GM19238 (cell line): ENCODE results near the gene IL17C.

ENCODE experiments used
- DNase-seq: peaks from one replicate; pipeline ENCODE4 v3.0.0; 2011; ENCODE audit warnings: low spot score; ENCODE audit not compliant: insufficient read length

Gene IL17C, protein sequence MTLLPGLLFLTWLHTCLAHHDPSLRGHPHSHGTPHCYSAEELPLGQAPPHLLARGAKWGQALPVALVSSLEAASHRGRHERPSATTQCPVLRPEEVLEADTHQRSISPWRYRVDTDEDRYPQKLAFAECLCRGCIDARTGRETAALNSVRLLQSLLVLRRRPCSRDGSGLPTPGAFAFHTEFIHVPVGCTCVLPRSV

DNA sequence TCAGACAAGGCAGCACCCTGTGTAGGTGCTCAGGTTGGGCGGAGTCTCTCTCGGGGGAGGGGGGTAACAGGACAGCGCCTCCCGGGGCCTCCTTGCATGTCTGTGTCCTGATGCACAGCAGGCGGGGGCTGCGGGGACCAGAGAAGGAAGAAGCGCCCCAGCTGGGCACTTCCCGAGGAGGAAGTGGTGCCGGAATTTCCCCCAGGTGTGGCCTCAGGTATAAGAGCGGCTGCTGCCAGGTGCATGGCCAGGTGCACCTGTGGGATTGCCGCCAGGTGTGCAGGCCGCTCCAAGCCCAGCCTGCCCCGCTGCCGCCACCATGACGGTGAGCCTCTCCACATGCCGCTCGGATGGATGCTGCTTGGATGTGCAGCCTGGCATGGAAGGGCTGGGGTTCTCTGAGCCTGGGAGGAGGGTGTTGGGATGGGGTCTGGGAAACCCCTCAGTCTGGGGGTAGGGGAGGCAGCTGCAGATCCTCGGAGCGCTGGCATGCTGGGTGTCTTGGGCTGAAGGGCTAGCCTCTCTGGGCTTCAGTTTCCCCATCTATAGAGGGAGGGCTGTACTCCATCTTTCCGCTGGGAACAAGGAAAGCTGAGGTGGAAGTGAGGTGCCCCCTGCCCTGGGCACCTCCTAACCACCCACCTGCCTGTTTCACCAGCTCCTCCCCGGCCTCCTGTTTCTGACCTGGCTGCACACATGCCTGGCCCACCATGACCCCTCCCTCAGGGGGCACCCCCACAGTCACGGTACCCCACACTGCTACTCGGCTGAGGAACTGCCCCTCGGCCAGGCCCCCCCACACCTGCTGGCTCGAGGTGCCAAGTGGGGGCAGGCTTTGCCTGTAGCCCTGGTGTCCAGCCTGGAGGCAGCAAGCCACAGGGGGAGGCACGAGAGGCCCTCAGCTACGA, at the start of gene IL17C:
Gene IL17C (plus strand): TSS at position 250 of the 908 bp plus-strand sequence. CDS start 70 bp downstream, at position 320.
- DNase-seq, result no peak

DNA sequence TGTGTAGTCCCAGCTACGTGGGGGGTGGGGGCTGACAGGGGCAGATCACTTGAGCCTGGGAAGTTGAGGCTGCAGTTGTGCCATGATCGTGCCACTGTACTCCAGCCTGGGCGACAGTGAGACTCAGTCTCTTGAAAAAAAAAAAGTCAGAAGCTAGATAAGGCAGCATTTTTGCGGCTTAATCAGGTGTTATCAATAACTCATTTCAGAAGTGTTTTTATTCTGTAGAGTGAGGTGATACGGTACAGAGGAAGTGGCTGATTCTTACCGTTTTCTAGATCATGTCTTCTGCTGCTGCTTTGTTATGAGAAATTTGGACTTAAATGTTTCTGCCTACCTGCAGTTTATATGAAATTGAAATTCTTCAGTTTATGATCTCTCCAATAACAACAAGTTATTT, 49.6 kb upstream of the IL17C start:
- no peak for DNase-seq

DNA sequence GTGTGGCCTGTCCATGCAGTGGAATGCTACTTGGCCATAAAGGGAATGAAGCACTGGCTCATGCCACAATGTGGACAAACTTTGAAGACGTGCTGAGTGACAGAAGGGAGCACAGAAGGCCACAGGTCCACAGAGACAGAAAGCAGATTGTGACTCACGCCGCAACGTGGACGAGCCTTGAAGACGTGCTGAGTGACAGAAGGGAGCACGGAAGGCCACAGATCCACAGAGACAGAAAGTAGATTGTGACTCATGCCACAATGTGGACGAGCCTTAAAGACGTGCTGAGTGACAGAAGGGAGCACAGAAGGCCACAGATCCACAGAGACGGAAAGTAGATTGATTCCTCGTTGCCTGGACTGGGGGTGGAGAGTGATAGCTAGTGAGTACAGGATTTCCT, 48.9 kb upstream of the IL17C start:
- no peak for DNase-seq

DNA sequence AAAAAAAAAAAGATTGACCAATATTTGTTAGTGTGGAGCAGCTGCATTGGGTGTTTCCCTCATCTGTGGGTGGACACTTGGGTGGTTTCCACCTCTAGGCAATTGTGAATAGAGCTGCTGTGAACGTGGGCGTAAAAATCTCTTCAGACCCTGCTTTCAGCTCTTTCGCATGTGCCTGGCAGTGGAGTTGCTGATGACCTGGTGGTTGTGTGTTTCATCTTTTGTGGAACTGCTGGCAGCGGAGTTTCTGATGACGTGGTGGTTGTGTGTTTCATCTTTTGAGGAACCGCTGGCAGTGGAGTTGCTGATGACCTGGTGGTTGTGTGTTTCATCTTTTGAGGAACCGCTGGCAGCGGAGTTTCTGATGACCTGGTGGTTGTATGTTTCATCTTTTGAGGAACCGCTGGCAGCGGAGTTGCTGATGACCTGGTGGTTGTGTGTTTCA, 46.8 kb upstream of the IL17C start:
- no peak for DNase-seq

DNA sequence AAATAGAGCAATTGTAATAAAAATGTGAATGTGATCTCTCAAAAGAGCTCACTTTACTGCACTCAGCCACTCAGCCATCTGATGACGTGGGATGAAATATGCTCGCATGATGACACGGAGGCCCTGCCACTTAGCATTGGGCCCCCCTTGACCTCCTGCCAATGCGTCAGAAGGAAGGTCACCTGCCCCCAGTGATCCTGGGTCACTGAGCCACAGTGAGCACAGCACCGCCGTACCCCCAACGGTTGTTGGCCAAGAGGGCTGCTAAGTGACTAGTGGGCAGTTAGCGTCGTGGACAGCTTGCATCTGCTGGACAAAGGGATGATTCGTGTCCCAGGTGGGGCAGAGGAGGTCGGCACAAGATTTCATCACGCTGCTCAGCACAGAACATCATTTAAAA, 45.3 kb upstream of the IL17C start:
- no peak for DNase-seq

DNA sequence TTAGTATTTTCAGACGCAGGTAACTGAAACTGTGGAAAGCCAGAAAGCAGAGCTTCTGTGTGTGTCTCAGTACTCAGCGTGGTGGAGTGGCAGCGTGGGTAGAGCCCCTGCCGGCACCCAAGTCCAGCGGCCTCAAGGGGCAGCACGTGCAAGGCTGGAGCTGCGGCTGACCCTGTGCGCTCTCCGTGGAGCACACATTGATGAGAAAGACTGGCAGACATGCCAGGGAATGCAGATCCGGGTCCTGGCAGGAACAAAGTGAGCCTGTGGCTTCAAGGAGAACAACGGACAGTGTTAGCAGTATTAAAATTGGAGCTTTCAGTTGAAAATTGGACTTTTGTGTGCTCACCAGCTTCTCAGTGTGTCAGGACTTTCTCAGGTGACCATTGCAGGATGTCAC, 44.9 kb upstream of the IL17C start:
- DNase-seq, result no peak

DNA sequence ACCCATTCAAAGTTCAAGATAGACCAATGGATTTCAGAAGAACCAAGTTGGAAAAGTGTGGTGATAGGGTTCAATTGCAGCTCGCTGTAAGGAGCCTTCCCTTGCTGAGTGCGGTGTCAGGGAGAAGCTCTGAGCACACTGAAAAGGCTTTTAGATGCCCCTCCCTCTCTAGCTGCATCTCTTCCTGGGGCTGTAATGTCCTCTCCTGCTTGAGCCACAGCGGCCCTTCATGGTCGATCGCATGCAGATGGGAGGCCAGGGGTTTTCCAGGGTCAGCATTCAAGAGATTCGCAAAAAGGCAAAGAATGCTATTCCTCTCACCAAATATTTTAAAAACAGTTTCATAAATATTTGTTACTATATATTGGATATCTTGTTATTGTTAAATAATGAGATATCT, 44.5 kb upstream of the IL17C start:
- no peak for DNase-seq

DNA sequence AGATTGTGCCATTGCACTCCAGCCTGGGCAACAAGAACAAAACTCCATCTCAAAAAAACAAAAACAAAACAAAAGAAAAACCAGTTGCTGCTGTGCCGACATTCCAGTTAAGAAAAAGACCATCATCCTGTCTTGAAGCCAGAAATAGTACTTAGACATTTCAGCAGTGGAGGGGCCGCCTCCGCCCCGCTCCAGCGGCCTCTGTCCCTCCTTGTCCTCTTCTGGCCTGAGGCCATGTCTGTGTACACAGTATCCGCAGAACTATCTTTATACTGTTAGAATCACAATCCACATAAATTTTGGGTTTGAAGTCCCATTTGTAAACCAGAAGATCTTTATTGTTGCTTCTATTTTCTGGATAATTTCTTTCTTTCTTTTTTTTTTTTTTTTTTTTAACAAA, 43.3 kb upstream of the IL17C start:
- DNase-seq, result no peak

DNA sequence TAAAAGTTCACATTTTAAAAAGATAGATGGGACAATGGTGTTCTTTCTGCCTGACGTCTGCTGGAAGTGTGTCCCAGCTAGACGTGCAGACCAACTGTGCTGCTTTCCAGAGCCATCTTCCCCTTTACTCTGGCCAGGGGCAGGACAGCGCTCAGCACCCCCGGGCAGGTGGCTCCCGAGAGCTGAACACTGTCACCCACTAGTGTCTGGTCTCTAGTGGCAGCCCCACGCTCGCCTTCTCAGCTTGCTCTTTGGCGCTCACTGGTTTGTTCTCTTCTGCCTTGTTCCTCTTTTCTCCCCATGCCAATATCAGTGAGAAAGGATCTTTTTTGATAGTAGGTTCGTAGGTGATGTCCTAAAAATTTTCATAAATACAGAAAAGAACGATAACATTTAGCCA, 42.5 kb upstream of the IL17C start:
- no peak for DNase-seq

DNA sequence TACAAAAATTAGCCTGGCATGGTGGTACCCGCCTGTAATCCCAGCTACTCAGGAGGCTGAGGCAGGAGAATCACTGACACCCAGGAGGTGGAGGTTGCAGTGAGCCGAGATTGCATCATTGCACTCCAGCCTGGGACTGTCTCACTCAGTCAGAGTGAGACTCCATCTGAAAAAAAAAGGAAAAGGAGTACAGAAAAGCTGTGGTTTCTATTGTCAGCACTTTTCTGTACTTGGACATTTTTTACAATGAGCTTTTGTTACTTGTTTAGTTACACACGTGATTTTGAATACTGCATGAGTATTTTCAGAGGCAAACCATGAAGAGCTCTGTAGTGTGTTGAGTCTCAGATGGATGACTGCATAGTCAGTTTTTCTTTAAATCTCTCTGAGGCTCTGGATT, 41.9 kb upstream of the IL17C start:
- no peak for DNase-seq

DNA sequence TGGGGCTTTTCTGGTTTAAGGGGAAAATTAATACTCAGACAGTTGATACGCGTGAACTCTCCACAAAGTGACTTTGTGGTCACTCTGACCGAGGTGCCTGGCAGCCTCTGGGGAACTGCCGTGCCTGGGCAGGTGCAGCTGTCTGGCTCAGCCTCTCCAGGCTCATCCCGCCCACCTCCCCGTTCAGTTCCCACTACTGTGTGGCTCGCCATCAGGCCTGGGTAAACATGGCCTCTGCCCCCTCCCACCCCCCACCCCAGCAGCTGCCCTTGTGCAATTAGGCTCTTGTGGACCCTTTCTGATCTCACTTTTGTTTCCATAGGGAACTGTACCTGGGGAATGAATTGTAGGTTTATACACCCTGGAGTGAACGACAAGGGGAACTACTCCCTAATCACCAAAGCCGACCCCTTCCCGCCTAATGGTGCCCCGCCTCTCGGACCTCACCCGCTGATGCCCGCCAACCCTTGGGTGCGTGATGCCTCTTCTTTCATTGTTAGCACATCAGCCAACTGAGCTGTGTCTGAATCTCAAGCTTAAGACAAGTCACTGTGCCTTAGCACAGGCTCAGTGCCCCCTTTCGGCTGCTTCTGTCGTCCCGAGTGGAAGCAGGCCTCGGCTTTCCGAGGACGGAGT, 40.4 kb upstream of the IL17C start:
- DNase-seq, result no peak

DNA sequence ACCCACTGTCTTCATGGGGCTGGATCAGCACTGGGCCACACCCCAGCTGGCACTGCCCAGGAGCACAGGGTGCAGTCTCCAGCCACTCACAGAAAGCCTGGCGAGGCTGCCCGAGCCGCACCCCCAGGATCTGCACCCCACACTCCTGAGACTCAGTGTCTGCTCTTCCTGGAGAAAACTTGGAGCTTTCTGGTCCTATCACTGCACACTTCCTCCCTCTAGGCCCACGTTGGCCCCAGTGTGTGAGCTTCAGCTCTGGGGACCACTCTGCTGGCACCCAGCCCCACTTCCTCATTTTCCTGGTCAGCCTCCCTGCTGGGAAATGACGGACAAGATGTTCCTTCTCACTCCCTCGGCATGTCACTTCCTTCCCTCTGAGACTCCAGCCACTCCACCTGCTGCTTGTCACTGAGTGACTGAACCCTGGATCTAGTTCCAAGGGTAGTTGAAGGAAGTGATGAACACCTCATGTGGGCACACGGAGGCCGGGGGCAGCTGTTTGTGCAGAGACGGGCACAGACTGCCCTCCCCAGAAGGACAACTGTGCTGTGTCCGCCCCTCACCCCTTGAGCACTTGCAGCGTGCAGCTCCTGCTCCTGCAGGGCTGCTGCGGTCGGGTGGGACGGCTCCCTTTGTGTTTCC, 39.2 kb upstream of the IL17C start:
- no peak for DNase-seq

DNA sequence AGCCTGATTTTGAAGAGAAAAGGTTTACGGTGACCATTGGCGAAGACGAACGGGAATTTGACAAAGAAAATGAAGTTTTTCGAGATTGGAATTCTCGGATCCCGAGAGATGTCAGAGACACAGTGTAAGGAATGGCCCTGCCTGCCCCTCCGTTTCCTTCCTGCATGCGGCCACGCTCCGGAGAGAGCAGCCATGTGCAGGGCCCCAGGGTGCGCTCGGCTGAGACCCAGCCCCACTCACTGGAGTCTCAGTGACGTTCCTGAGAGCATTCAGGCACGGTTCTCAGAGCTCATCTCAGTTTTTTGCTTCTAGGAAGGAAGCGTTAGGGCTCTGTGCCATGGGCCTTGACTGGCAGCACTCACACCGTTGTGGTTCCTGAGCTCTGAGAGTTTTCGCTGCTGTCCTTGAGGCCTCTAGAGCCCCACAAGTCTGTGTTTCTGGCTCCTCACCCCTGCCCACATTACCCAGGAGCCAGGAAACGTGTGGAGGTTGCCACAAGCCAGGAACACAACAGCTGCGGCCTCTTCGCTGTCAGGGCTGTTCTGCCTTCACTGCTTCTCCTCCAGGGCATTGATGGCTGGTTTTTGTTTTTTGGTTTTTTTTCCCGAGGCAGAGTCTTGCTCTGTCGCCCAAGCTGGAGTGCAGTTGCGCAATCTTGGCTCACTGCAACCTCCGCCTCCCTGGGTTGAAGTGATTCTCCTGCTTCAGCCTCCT, 38.4 kb upstream of the IL17C start:
- no peak for DNase-seq

DNA sequence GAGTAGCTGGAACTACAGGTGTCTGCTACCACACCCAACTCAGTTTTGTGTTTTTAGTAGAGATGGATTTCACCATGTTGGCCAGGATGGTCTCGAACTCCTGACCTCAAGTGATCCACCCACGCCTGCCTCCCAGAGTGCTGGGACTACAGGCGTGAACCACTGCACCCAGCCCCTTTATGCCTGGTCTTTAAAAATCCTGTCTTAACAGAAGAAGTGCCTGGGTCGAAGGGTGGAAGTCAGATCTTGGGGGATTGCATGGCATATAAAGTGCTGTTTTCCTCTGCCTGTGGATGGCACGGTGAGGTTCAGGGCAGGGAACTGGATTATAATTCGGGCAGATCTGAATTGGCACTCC, 37.9 kb upstream of the IL17C start:
- DNase-seq, result no peak

DNA sequence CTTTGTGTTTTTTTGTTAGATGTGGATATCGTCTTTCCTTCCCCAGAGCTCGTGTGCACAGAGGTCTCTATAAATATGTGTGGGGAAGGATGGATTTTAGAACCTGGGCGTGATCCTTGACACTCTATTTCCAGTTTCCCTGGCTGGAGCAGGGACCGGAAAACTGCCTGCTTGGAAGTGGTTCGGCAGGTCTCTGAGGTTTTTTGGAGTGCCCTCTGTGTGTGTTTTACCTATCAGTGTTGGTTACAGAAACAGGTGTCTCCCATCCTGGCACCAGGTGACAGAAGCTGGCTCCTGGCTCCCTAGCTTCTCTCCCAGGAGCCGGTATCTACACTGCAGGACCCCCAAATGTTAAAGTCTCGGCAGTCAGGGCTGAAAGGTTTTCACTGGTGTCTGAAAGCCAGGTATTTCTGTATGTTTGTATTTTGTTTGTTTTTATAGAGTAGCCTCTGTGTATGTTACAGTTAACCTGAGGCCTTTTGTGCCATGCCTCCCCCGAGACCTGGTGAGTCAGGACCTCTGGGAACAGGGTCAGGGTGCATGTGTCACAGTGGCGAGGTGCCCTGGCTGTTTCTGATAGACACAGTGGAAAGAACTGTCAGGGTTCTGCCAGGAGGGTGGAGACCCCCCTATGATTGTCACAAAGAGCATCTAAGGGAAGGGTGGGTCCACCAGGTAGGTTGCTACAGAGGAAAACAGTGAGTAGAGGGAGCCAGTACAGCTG, 36.9 kb upstream of the IL17C start:
- no peak for DNase-seq

DNA sequence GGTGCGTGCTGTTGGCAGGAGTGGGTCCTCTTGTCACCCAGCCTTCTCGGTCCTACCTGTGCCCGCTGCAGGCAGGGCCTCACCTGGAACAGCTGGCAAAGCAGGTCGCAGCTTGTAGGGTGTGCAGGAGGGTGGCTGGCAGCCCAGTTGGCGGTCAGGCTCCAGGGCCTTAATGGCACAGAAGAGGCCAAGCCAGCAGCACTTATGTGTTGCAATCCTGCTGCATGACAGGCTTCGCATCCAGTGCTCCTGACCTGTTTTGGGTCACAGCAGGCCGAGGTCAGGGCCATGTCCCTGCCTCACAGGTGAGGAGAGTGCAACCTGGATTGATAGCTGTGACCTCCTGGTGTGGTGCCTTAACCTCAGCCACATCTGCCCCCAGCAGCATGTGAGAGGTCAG, 36.3 kb upstream of the IL17C start:
- no peak for DNase-seq

DNA sequence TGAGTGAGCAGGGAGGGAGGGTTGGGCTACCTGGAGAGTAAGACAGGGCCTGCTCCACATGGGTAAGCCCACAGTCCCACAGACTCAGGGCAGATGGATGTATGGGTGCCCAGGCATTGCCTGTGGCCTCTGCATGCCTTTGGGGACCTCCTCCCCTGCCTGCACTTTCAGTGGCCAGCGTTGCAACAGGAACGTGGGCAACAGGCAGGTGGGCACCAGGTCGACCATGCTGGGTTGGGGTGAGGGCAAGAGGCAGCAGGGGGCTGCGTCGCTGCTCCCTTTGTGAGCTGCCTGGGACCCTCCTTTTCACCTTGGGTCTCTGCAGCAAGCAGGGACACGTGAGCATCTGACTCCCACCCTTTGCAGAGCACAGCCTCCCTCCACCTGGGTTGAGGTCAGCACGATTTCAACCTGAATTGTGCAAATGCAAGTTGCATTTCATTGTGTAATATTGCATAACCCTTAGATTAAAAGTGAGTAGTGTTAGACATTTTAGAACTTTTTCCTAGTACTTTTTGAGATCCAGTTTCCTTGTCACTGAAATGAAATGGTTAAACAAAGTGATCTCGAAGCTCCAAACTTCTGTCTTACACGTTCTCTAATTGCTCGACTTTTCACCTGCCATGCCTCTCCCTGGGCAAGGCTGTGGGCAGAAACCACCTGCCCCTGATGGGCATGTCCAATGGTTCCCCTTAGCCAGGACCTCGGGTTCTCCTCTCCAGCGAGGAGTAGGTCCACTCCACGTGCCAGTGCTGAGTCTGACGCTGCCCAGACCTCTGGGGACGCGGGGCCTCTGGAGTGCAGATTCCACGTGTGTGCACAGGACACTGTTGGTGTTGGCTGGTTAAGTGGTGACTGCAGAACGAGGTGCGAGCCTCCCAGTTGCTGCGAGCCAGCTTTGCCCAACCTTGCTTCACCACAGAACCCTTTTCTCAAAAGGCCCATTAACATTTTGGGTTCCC, 32.9 kb upstream of the IL17C start:
- DNase-seq, result no peak

DNA sequence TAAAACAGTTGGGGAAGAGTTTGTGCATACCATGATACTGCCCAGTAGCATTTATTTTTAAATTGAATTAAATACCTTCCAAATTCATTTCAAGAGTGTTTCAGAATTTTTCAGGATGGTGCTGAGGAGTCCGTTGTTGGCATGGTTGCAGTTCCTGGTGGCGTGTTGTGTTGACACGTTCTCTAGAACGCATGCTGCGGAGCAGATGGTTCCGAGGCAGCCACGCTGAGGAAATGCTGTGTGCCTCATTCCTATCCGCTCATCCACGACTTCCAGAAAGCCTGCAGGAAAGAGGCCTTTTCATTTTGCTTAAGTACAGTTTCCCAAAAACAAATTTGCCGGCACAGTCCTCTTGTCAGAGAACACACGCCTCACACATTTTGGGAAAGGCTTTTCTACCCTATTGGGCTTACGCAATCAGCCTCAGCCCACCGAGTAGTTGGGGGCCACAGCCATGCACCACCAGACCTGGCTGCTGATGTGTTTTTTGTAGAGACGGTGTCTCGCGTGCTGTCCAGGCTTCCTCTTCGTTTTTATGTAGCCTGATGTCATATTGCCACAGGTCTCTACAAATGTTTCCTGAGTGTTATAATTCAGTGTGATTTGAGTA, 32.1 kb upstream of the IL17C start:
- DNase-seq, result no peak

DNA sequence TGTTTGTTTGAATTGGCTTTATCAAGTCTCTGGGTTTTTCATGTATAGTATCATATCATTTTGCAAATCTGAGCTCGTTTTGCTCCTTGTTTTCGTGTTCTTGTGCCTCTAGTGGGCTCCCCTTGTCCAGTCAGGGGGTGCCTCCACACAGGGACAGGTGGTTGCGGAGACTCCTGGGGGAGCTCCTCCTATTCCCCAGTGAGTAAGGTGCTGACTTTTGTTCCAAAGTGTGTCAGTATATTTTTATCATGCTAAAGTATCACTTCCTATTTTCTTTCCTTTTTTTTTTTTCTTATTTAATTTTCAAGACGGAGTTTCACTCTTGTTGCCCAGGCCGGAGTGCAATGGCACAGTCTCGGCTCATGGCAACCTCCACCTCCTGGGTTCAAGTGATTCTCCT, 30.3 kb upstream of the IL17C start:
- DNase-seq, result no peak
